Smooth muscle cell of the pulmonary artery (primary cell): ENCODE data around the gene DLL4. TPM values are rescaled to one million over a fixed set of nuclear protein-coding genes. Genes with fewer than 3 reads are reported as not detected.

ENCODE experiments used
- total RNA-seq: library from RNA; depleted of rRNA; stranded (reverse); fragments of >200 nt; gene quantifications from 2 replicates; pipeline ENCODE4 v1.2.3, GENCODE V29; 2014

DLL4 gene
- 0.07 and 0.10 TPM in 2 replicates for total RNA-seq

DNA sequence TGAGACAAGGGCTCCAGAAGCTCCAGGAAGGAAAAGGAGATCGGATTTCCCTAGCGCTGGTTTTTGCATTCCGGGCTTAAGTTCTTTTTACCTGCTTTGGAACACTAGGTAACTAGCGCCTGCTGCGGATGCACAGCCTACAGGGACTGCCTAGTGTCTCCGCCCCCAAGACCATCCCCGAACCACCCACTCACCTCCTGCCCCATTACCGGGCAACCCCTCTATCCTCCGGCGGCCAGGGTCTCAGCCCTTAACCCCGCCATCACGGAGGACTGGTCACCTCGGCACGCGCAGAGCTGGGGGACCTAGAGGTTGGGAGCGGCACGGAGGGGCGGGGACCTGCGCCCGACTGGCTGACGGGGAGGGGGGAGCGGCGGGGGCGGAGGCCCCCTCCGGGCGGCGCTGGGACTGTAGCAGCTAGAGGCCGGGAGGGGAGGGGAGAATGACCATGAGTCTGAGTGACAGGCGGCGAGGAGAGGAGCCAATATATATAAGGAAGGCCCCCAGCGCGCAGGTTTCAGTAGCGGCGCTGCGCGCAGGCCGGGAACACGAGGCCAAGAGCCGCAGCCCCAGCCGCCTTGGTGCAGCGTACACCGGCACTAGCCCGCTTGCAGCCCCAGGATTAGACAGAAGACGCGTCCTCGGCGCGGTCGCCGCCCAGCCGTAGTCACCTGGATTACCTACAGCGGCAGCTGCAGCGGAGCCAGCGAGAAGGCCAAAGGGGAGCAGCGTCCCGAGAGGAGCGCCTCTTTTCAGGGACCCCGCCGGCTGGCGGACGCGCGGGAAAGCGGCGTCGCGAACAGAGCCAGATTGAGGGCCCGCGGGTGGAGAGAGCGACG, at the start of gene DLL4:
Gene DLL4, plus strand, starts transcription at position 520 of the 839 bp plus-strand sequence. CDS start 329 bp downstream, outside the sequence.

DNA sequence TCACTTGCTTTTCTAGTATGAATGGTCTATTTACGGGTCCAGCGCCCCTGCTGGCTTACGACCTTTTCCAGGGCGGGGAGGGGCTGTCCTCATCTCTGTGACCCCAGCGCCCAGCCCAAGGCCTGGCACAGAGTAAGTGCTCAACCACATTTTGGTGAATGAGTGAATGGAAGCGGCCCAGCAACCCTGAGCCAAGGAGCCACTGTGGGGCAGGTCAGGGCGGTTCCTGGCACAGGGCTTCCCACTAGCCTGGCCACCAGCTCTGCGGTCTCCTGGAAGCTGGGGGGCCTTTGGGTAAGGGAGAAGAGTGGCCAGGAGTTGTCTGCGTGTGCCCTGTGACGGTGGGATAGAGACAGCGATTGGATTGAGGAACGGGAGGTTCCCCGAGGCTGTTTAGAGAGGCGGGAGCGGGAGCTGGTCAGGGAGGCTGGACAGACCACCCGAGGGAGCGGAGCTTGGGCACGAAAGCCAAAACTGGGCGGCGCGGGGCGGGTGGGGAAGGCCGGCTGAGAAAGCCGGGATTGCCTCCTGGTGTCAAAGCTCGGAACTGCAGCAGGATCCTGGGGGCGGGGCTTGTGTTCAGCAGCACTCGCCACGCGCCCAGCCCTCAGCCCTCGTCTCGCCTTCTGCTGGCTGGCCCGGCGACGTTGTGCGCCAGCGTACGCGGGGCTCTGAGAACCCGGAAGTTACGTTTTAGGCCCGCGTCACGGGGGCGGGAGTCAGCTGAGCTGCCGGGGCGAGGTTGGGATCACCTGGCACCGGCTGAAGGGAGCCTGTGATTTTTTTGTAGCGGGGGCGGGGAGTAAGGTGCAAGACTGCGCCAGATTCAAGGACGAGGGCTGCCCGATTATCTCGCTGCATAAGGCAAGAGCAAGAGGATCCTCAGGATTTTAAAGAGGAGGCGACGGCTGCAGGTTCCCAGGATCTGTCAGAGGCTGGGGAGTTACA, 35.1 kb upstream of the DLL4 start, which contains the start of gene VPS18:
Gene VPS18, plus strand, starts transcription at position 718 of the 948 bp plus-strand sequence. CDS start 319 bp downstream, outside the sequence.

DNA sequence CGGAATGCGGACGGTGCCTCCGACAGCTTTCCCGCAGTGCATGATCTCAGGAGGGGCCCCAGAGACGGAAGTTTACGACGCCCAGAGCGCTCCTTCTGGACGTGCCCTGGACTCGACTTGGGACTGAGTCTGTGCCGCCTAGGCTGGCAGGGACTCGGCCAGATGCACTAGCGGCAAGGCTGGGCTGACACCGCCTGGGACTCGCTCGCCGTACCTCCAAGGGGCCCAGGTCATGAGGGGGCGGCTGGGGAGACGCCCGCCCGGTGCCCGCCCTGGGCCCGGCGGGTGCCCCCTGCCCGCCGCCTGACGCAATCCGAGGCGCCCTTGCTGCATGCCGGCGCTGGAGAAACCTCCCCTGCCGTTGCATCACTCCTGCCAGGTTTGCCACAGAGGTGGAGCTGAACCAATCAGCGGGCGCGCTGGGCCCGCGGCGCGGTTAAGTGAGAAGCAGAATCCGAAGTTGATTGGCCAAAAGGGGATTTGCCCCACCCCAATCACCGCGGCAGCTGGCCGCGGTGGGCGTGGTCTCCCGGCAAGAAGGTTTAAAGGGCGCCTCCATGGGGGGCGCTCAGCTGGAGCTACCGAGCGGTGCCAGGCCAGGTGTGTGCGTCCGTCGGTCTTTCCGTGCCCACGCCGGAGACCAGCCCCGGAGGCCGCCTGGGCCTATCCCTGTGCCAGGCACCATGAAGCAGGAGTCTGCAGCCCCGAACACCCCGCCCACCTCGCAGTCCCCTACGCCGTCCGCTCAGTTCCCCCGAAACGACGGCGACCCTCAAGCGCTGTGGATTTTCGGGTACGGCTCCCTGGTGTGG, 24.0 kb downstream of the DLL4 start, which contains the start of gene CHAC1:
Gene CHAC1, plus strand, starts transcription at position 571 of the 812 bp plus-strand sequence. Its CDS starts 113 bp downstream, at position 684.

Other genes with a start within 250 kb of the DLL4 start
- gene RAD51, start 234.2 kb upstream of the DLL4 start, total RNA-seq: 1.4 and 1.8 TPM in 2 replicates
- gene RMDN3, start 174.1 kb upstream of the DLL4 start, total RNA-seq: 21.3 and 24.7 TPM in 2 replicates
- 0.85 and 1.5 TPM in 2 replicates for gene GCHFR, start 165.3 kb upstream of the DLL4 start, total RNA-seq
- 0.07 TPM in 1 of 2 replicates, not detected in the other for gene C15orf62, start 159.4 kb upstream of the DLL4 start, total RNA-seq
- gene ZFYVE19, start 122.3 kb upstream of the DLL4 start, total RNA-seq: 17.8 and 18.7 TPM in 2 replicates
- gene DNAJC17, start 121.9 kb upstream of the DLL4 start, total RNA-seq: 12.1 and 12.6 TPM in 2 replicates
- gene PPP1R14D, start 100.6 kb upstream of the DLL4 start, total RNA-seq: not detected in 2 replicates
- gene SPINT1, start 85.3 kb upstream of the DLL4 start, total RNA-seq: 0.33 and 0.36 TPM in 2 replicates
- gene RHOV, start 55.1 kb upstream of the DLL4 start, total RNA-seq: 0.07 TPM in 1 of 2 replicates, not detected in the other
- gene VPS18, start 34.9 kb upstream of the DLL4 start, total RNA-seq: 41.6 and 49.0 TPM in 2 replicates
- gene CHAC1, start 24.1 kb downstream of the DLL4 start, total RNA-seq: 6.4 and 19.6 TPM in 2 replicates
- gene INO80, start 186.9 kb downstream of the DLL4 start, total RNA-seq: 24.1 and 33.2 TPM in 2 replicates